ENCODE data around the gene ASF1B.

GRCh38 chr19:14086098-14086497 is 50.3 kb downstream of the ASF1B start:
- TF ChIP-seq CTCF (IDR thresholded peaks at IDR 0.05; ENCODE audit: low read depth, low read length, poor library complexity, severe bottlenecking) (no peak), EZH2phosphoT487 (IDR thresholded peaks at IDR 0.05; ENCODE audit: borderline replicate concordance, low read length) (no peak)

All from DOHH2 (cell line).